ENCODE data around the gene C1S. TPM values are rescaled to one million over a fixed set of nuclear protein-coding genes. Genes with fewer than 3 reads are reported as not detected.

C1S gene
- total RNA-seq, 3 donors from 2014 or later (not counting 1 experiment from before 2014, with no cell fraction given): 1.6 to 1.9 (median 1.9) TPM

DNA sequence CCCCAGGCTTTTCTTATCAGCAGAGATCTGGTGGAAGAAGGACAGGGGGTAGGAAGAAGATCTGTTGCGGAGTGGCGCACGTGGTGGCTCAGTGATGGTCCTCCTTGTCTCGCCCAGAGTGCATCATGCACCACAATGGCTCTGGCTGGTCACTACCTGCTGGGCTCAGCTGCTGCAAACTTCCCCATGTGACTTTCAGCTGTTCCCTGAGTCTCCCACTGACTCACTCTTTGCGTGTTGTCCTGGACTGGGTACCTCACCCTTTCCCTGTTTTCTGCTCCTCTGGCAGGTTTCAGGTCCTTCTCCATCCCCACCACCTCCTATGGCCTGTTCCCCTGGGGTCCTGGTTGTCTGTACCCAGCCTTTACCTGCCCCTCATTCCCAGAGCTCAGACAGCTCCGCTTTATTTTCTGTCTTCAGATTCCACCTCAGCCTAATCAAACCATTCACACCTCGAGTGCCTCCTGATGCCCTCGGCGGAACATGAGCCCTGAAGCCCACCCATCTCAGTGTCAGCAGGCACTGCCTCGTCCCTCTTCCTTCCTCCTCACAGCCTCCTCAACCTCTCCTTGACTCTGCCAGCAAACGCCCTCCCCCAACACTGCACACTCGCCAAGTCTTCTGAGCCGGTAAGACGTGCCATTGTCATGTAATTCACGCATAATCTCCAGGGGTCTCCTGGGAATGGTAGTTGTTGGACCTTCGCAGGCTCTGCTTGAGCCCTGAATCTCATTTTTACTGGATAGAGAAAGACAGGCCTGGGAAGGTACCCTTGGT lies 29.9 kb downstream of the C1S start:
- H3K4me3 ChIP-seq (ENCODE audit: low read length): no peak overlapping the region
- Mint-ChIP-seq H3K4me3 (no peak overlapping the region), H3K27ac (peak overlapping the region in 1 of 2 donors; percentile 79), H3K9me3 (no peaks in the 10 kb centered on the region), H3K36me3 (no peaks in the 10 kb centered on the region), H3K4me1 (peaks cover 0 to 22% of the 10 kb centered on the region in 2 donors), H3K27me3 (ENCODE audit: low read depth in 2 of 2) (no peaks in the 10 kb centered on the region)
- TF ChIP-seq, protein P1, sequence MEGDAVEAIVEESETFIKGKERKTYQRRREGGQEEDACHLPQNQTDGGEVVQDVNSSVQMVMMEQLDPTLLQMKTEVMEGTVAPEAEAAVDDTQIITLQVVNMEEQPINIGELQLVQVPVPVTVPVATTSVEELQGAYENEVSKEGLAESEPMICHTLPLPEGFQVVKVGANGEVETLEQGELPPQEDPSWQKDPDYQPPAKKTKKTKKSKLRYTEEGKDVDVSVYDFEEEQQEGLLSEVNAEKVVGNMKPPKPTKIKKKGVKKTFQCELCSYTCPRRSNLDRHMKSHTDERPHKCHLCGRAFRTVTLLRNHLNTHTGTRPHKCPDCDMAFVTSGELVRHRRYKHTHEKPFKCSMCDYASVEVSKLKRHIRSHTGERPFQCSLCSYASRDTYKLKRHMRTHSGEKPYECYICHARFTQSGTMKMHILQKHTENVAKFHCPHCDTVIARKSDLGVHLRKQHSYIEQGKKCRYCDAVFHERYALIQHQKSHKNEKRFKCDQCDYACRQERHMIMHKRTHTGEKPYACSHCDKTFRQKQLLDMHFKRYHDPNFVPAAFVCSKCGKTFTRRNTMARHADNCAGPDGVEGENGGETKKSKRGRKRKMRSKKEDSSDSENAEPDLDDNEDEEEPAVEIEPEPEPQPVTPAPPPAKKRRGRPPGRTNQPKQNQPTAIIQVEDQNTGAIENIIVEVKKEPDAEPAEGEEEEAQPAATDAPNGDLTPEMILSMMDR (IDR thresholded peaks at IDR 0.05): no peak
- H3K27me3 ChIP-seq (ENCODE audit: control insufficient read depth, insufficient read depth, low read length): no peaks in the 10 kb centered on the region
- H3K27ac ChIP-seq (ENCODE audit: low read length): no peak overlapping the region
- no peak for ATAC-seq
- no peaks in the 10 kb centered on the region for H3K36me3 ChIP-seq (ENCODE audit: control insufficient read depth, insufficient read depth, low read length)
- peaks cover 12% of the 10 kb centered on the region for H3K4me1 ChIP-seq (ENCODE audit: control insufficient read depth, insufficient read depth, low read length)
- no peak for DNase-seq
- no peaks in the 10 kb centered on the region for H3K9me3 ChIP-seq (ENCODE audit: control insufficient read depth, insufficient read depth, low read length)
- WGBS (ENCODE audit: insufficient coverage): 89% methylated on average over 16 of the region's 16 CpGs
- intact Hi-C loops (cut with micrococcal nuclease): loop anchor here (5.0 kb wide), 1 partner anchor 73 kb away; the partner anchor contains the start of gene LPCAT3

DNA sequence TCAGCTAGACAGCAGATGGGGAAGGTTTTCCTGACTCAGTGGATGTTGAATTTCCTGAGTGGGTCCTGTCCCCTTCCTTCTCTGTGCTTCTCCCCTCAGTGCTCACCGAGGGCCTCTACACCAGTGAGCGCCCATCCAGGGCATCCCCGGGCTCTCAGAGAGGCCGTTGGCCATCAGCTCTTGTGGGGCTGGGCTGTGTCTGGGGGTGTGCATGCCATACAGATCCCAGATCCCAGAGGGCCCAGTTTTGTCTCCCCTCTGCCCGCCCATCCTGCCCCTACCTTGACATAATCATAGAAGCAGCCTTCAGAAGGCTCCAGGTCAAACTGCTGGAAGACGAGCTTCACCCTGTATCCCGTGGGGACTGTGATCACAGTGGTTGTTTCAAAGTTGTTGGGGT lies 30.7 kb downstream of the C1S start:
- DNase-seq (no peak), ATAC-seq (no peak)
- Histone ChIP-seq H3K4me3 (ENCODE audit: low read length) (no peak overlapping the region), H3K36me3 (ENCODE audit: control insufficient read depth, insufficient read depth, low read length) (no peaks in the 10 kb centered on the region), H3K27ac (ENCODE audit: low read length) (no peak overlapping the region), H3K4me1 (ENCODE audit: control insufficient read depth, insufficient read depth, low read length) (peaks cover 12% of the 10 kb centered on the region), H3K27me3 (ENCODE audit: control insufficient read depth, insufficient read depth, low read length) (no peaks in the 10 kb centered on the region), H3K9me3 (ENCODE audit: control insufficient read depth, insufficient read depth, low read length) (no peaks in the 10 kb centered on the region)
- Mint-ChIP-seq H3K27me3 (ENCODE audit: low read depth in 2 of 2) (no peaks in the 10 kb centered on the region), H3K4me1 (peaks cover 0 to 22% of the 10 kb centered on the region in 2 donors), H3K4me3 (no peak overlapping the region), H3K36me3 (no peaks in the 10 kb centered on the region), H3K9me3 (no peaks in the 10 kb centered on the region), H3K27ac (peak overlapping the region in 1 of 2 donors; percentile 79)
- intact Hi-C loops (cut with micrococcal nuclease): loop anchor here (5.0 kb wide), 1 partner anchor 74 kb away; the partner anchor contains the start of gene LPCAT3
- WGBS (ENCODE audit: insufficient coverage): 91% methylated on average over 6 of the region's 7 CpGs
- TF ChIP-seq, protein P1 (IDR thresholded peaks at IDR 0.05): no peak

DNA sequence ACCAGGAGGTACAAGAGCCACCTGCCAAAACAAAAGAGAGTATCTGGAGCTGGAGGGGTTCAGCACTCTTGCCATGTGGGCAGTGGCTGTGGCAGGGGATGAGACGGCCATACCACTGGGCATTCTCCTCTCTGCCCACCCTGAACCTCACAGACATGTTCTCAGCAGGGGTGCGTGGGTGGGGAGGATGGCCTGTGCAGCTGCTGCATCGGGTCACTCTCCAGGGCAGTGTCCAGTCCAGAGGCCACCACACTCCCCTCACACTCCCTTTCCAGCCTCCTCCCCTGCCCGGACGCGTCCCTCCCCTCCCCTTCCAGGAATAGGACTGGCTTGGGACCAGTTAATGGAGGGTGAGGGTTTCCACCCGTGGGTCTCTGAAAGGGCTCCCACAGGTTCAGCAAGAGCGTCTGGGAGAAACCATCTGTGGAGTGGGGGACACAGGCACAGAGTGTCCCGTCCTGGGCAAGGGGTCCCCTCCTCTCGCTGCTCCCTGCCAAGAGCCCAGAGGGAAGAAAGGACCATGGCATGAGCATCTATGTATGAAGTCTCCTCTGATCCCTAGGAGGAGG lies 31.2 kb downstream of the C1S start:
- H3K27ac Mint-ChIP-seq: peak overlapping the region; percentile 43 to 79

More for the DNA sequence above, 31.2 kb downstream of the C1S start:
- Mint-ChIP-seq H3K27me3 (ENCODE audit: low read depth in 2 of 2) (no peaks in the 10 kb centered on the region), H3K9me3 (no peaks in the 10 kb centered on the region), H3K36me3 (no peaks in the 10 kb centered on the region), H3K4me1 (peaks cover 0 to 22% of the 10 kb centered on the region in 2 donors), H3K4me3 (peak overlapping the region; percentile 77)
- no peak for ATAC-seq
- Histone ChIP-seq H3K4me3 (ENCODE audit: low read length) (peak overlapping the region; percentile 25), H3K27me3 (ENCODE audit: control insufficient read depth, insufficient read depth, low read length) (no peaks in the 10 kb centered on the region), H3K9me3 (ENCODE audit: control insufficient read depth, insufficient read depth, low read length) (no peaks in the 10 kb centered on the region), H3K4me1 (ENCODE audit: control insufficient read depth, insufficient read depth, low read length) (peaks cover 12% of the 10 kb centered on the region), H3K36me3 (ENCODE audit: control insufficient read depth, insufficient read depth, low read length) (no peaks in the 10 kb centered on the region), H3K27ac (ENCODE audit: low read length) (no peak overlapping the region)
- intact Hi-C loops (cut with micrococcal nuclease): loop anchor here (1.0 to 5.0 kb wide), 3 partner anchors 74 to 222 kb away; partner anchors contain the start of gene LPCAT3
- TF ChIP-seq, protein P1 (IDR thresholded peaks at IDR 0.05): no peak
- no peak for DNase-seq
- WGBS (ENCODE audit: insufficient coverage): 69% methylated on average over 10 of the region's 10 CpGs
